Inflammatory macrophage treated with lipopolysaccharide for 4 hours (primary cell): ENCODE measurements around the gene KRT4.

Experiments
- DNase-seq: peaks from one replicate; pipeline ENCODE4 v3.0.0-alpha.2; 2020

KRT4 gene

GRCh38 chr12:52821826-52822660 is 8.1 kb upstream of the KRT4 start:
- no peak for DNase-seq

- no peak for DNase-seq
These were observed 7.3 kb upstream of the KRT4 start for GRCh38 chr12:52821071-52821730.

GRCh38 chr12:52820521-52820920 is 6.6 kb upstream of the KRT4 start:
- no peak for DNase-seq

- DNase-seq: no peak
These were observed 6.0 kb upstream of the KRT4 start for GRCh38 chr12:52819731-52820510.

- DNase-seq: no peak
These were observed 5.0 kb upstream of the KRT4 start for GRCh38 chr12:52818887-52819420.

- DNase-seq: no peak
These were observed 4.5 kb upstream of the KRT4 start for GRCh38 chr12:52818388-52818787.

GRCh38 chr12:52817699-52818238 is 3.9 kb upstream of the KRT4 start:
- no peak for DNase-seq

- no peak for DNase-seq
These were observed 3.2 kb upstream of the KRT4 start for GRCh38 chr12:52817003-52817698.

- no peak for DNase-seq
These were observed 2.0 kb upstream of the KRT4 start for GRCh38 chr12:52815676-52816588.

- DNase-seq: no peak
These were observed 1.2 kb upstream of the KRT4 start for GRCh38 chr12:52815161-52815560.

GRCh38 chr12:52814710-52815155 is 817 bp upstream of the KRT4 start:
- DNase-seq: no peak

GRCh38 chr12:52813203-52813819 is 605 bp downstream of the KRT4 start:
- no peak for DNase-seq

- no peak for DNase-seq
These were observed 1.2 kb downstream of the KRT4 start for GRCh38 chr12:52812749-52813148.

- no peak for DNase-seq
These were observed 1.9 kb downstream of the KRT4 start for GRCh38 chr12:52812073-52812400.

GRCh38 chr12:52811191-52812072 is 2.5 kb downstream of the KRT4 start:
- no peak for DNase-seq

GRCh38 chr12:52810554-52810953 is 3.4 kb downstream of the KRT4 start:
- no peak for DNase-seq

- DNase-seq: no peak
These were observed 4.8 kb downstream of the KRT4 start for GRCh38 chr12:52809166-52809565.

- DNase-seq: no peak
These were observed 5.2 kb downstream of the KRT4 start for GRCh38 chr12:52808573-52809160.
